Endothelial cell of umbilical vein (primary cell): ENCODE results near the gene KIAA1671. TPM values are rescaled to one million over a fixed set of nuclear protein-coding genes. Genes with fewer than 3 reads are reported as not detected.

ENCODE experiments used
- BruUV-seq: library from RNA; stranded (reverse); fragments of 400-500 nt; replicated peaks from 2 replicates; lab custom pipeline; 2021; lab: Mats Ljungman, UMichigan
- CTCF ChIA-PET: fragments of 300-600, 350-600 bp; sonication (Branson Sonifier 250); formaldehyde crosslinking; loops from one replicate; lab custom pipeline; 2021; ENCODE audit warnings: antibody characterized with exemption, inconsistent platforms; lab: Charles Lee
- POLR2A ChIA-PET: fragments of 300-600, 350-600 bp; sonication (Branson Sonifier 250); formaldehyde crosslinking; loops from one replicate; lab custom pipeline; 2021; ENCODE audit warnings: antibody characterized with exemption, inconsistent platforms; lab: Charles Lee
- DNase-seq: peaks from one replicate; pipeline ENCODE4 v3.0.0-alpha.2; 2011; ENCODE audit warnings: low read depth, low spot score
- FAIRE-seq: peaks from 2 replicates; lab custom pipeline; 2011; peaks lifted over from hg19 to GRCh38; lab: Jason Lieb, UNC
- H2AFZ ChIP-seq: 2 replicates; pipeline ENCODE4 v1.6.0; 2012; ENCODE audit warnings: low read depth, low read length, control low read depth, inconsistent platforms
- H3K27ac ChIP-seq: 2 replicates; pipeline ENCODE4 v1.5.1; 2011; ENCODE audit warnings: low read depth, mild to moderate bottlenecking, control low read depth, low read length, moderate library complexity; ENCODE audit not compliant: insufficient read depth
- H3K27me3 ChIP-seq, 2 experiments: 2 replicates each; pipeline versions ENCODE4 v1.6.0 to v1.6.1; 2011; ENCODE audit warnings: low read length in 2 of 2, mixed read lengths in 1 of 2; ENCODE audit not compliant: control insufficient read depth in 2 of 2, insufficient read depth in 2 of 2
- H3K36me3 ChIP-seq, 2 experiments: 2 replicates in 1 of 2; 3 replicates in 1 of 2; pipeline ENCODE4 v1.5.1; 2011; ENCODE audit warnings: low read length in 2 of 2, mild to moderate bottlenecking in 1 of 2, moderate library complexity in 1 of 2; ENCODE audit not compliant: control insufficient read depth in 2 of 2, insufficient read depth in 2 of 2; ENCODE audit errors: extremely low read depth in 1 of 2
- H3K4me1 ChIP-seq: 3 replicates; pipeline ENCODE4 v1.5.1; 2011; ENCODE audit warnings: mild to moderate bottlenecking, low read length; ENCODE audit not compliant: control insufficient read depth, insufficient read depth; ENCODE audit errors: extremely low read depth
- H3K4me2 ChIP-seq: 2 replicates; pipeline ENCODE4 v1.6.1; 2011; ENCODE audit warnings: low read length, control low read depth, mixed read lengths; ENCODE audit not compliant: insufficient read depth
- H3K4me3 ChIP-seq, 3 experiments: fragments of 200-600 bp in 1 of 3; sonication (generic), shearing (Covaris generic) in 1 of 3; replicated peaks in 1 of 3; 2 replicates each; pipeline ENCODE4 v1.5.1; 2011 to 2016; ENCODE audit warnings: control low read depth in 3 of 3, low read length in 3 of 3, mild to moderate bottlenecking in 2 of 3, inconsistent platforms in 1 of 3, low read depth in 1 of 3, moderate library complexity in 1 of 3; ENCODE audit not compliant: insufficient read depth in 1 of 3
- H3K79me2 ChIP-seq: 2 replicates; pipeline ENCODE4 v1.6.0; 2012; ENCODE audit warnings: low read length, inconsistent platforms; ENCODE audit not compliant: control insufficient read depth, insufficient read depth
- H3K9ac ChIP-seq: replicated peaks from 2 replicates; pipeline ENCODE3; 2011; ENCODE audit warnings: low read length, control low read depth; ENCODE audit not compliant: insufficient read depth; ENCODE audit errors: extremely low read depth
- H3K9me1 ChIP-seq: replicated peaks from 3 replicates; pipeline ENCODE4 v1.6.0; 2011; ENCODE audit warnings: mild to moderate bottlenecking, low read length; ENCODE audit not compliant: control insufficient read depth, insufficient read depth; ENCODE audit errors: extremely low read depth
- H3K9me3 ChIP-seq: replicated peaks from 2 replicates; pipeline ENCODE4 v1.5.1; 2012; ENCODE audit warnings: low read length, inconsistent platforms; ENCODE audit not compliant: control insufficient read depth, insufficient read depth
- H4K20me1 ChIP-seq: replicated peaks from 2 replicates; pipeline ENCODE3; 2011; ENCODE audit warnings: mild to moderate bottlenecking, low read length; ENCODE audit not compliant: control insufficient read depth, insufficient read depth; ENCODE audit errors: extremely low read depth
- EZH2 ChIP-seq: IDR thresholded peaks from 2 replicates; pipeline ENCODE4 v1.6.1; 2012; ENCODE audit warnings: borderline replicate concordance, low read depth, mild to moderate bottlenecking, moderate library complexity, low read length, inconsistent platforms; ENCODE audit not compliant: severe bottlenecking
- FOS ChIP-seq: IDR thresholded peaks from 2 replicates; pipeline ENCODE4 v1.6.1; 2011; ENCODE audit warnings: mild to moderate bottlenecking, low read length, moderate library complexity, borderline replicate concordance; ENCODE audit not compliant: insufficient read depth
- GATA2 ChIP-seq: IDR thresholded peaks from 2 replicates; pipeline ENCODE4 v1.7.0; 2011; ENCODE audit warnings: low read depth, mild to moderate bottlenecking, moderate library complexity, mixed read lengths, low read length; ENCODE audit not compliant: insufficient read length, insufficient read depth
- JUN ChIP-seq: IDR thresholded peaks from 2 replicates; pipeline ENCODE4 v1.6.1; 2011; ENCODE audit warnings: borderline replicate concordance, low read depth; ENCODE audit not compliant: insufficient read length, insufficient read depth
- MYC ChIP-seq: IDR thresholded peaks from one replicate; pipeline ENCODE4 v1.6.1; 2011; ENCODE audit warnings: mild to moderate bottlenecking, low read depth, low read length
- POLR2A ChIP-seq: IDR thresholded peaks from 2 replicates; pipeline ENCODE4 v1.6.1; 2012; ENCODE audit warnings: low read depth, mild to moderate bottlenecking, control low read depth, low read length
- POLR2AphosphoS5 ChIP-seq: IDR thresholded peaks from 2 replicates; pipeline ENCODE4 v1.6.1; 2012; ENCODE audit warnings: low read depth, mild to moderate bottlenecking, control low read depth, low read length, moderate library complexity; ENCODE audit not compliant: insufficient read depth
- dilution Hi-C: fragments of 300-500 bp; cut with MboI; formaldehyde crosslinking; loops from one replicate; pipeline ENCODE4 v1.15.0; 2019; ENCODE audit warnings: low sequenced_read_pairs; ENCODE audit not compliant: extremely low pct_ligation_motif_present
- intact Hi-C: fragments of 100-400 bp; cut with micrococcal nuclease; formaldehyde crosslinking; loops from one replicate; pipeline ENCODE4 v1.10.0; 2022
- polyA plus RNA-seq, 4 experiments: library from polyadenylated mRNA; depleted of rRNA in 3 of 4; stranded (reverse) in 3 of 4; unstranded in 1 of 4; fragments of >200 nt; gene quantifications; 2 replicates each; pipeline versions ENCODE4 v1.2.1 to v1.2.3, GENCODE V29; 2011 to 2012; ENCODE audit warnings: missing spikeins in 1 of 4
- total RNA-seq: library from RNA; stranded (reverse); gene quantifications from 2 replicates; pipeline ENCODE4 v1.2.3, GENCODE V29; 2021
- TF ChIP-seq, protein P1 (sequence below), 2 donors: IDR thresholded peaks; 1 replicate in 1 of 2; 2 replicates in 1 of 2; pipeline ENCODE4 v1.5.1; 2011; ENCODE audit warnings: low read length in 2 of 2, mild to moderate bottlenecking in 2 of 2, moderate library complexity in 2 of 2, control low read depth in 1 of 2, inconsistent platforms in 1 of 2, low read depth in 1 of 2; ENCODE audit not compliant: insufficient read depth in 1 of 2; ENCODE audit errors: extremely low read depth in 1 of 2
- TF ChIP-seq, protein P2 (sequence below): IDR thresholded peaks from 2 replicates; pipeline ENCODE4 v1.6.1; 2011; ENCODE audit not compliant: insufficient read depth, insufficient read length

KIAA1671 gene
- total and polyA plus RNA-seq, 2 donors (not counting 3 experiments of a cell fraction or from before 2014, with no cell fraction given) = 23.1 to 85.1 TPM

DNA sequence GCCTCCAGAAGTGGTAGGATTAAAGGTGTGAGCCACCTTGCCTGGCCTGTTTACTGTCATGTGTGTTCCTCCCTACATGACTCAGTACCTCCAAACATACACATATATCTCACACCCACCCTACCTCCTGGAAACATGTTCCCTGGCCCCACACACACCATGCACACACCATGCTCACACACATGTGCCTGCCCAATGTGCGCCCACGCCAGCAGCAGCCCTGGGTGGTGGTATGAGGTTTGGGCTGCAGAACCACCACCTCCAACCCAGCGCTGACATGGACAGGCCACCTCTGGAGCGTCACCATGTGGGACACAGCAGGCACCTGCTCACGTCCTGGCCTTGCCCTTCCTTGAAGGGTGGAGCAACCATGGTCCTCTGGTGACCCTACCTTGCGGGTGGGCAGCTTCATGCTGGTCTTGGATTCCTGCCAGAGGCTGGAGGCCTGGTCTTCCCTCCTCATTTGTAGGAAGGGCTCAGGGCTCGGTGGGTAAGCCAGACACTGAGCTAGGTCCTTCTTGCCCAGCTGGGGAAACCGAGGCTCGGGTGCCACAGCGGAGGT is 37.9 kb downstream of the KIAA1671 start:
- H3K9me1 ChIP-seq = no peaks in the 10 kb centered on the region
- peaks cover 47% of the 10 kb centered on the region for H3K4me1 ChIP-seq
- ChIA-PET CTCF (no interaction called here), POLR2A (no interaction called here)
- no peak overlapping the region for H3K4me3 ChIP-seq
- FAIRE-seq = no peak
- no peak overlapping the region for H3K9ac ChIP-seq
- H4K20me1 ChIP-seq = no peaks in the 10 kb centered on the region
- BruUV-seq = no TSS peak
- dilution Hi-C loops = no loop called here
- no peak for DNase-seq
- TF ChIP-seq, protein P1, sequence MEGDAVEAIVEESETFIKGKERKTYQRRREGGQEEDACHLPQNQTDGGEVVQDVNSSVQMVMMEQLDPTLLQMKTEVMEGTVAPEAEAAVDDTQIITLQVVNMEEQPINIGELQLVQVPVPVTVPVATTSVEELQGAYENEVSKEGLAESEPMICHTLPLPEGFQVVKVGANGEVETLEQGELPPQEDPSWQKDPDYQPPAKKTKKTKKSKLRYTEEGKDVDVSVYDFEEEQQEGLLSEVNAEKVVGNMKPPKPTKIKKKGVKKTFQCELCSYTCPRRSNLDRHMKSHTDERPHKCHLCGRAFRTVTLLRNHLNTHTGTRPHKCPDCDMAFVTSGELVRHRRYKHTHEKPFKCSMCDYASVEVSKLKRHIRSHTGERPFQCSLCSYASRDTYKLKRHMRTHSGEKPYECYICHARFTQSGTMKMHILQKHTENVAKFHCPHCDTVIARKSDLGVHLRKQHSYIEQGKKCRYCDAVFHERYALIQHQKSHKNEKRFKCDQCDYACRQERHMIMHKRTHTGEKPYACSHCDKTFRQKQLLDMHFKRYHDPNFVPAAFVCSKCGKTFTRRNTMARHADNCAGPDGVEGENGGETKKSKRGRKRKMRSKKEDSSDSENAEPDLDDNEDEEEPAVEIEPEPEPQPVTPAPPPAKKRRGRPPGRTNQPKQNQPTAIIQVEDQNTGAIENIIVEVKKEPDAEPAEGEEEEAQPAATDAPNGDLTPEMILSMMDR (IDR thresholded peaks at IDR 0.05; ENCODE audit: extremely low read depth in 1 of 2, insufficient read depth in 1 of 2, low read depth in 1 of 2, low read length in 2 of 2) = no peak
- no peak for TF ChIP-seq POLR2AphosphoS5
- TF ChIP-seq, protein P2, sequence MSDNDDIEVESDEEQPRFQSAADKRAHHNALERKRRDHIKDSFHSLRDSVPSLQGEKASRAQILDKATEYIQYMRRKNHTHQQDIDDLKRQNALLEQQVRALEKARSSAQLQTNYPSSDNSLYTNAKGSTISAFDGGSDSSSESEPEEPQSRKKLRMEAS = no peak
- no peak for TF ChIP-seq EZH2
- TF ChIP-seq MYC = no peak
- no peak for TF ChIP-seq POLR2A
- TF ChIP-seq JUN = no peak
- TF ChIP-seq GATA2 = no peak
- no peak for TF ChIP-seq FOS
- no peak overlapping the region for H2AFZ ChIP-seq
- no peak overlapping the region for H3K4me2 ChIP-seq
- H3K36me3 ChIP-seq = no peaks in the 10 kb centered on the region
- H3K27me3 ChIP-seq = no peaks in the 10 kb centered on the region
- H3K9me3 ChIP-seq = no peaks in the 10 kb centered on the region
- peaks cover 18% of the 10 kb centered on the region for H3K79me2 ChIP-seq
- H3K27ac ChIP-seq = peak overlapping the region; percentile 83
- intact Hi-C loops = no loop called here
